ENCODE data around the gene PMVK. TPM values are rescaled to one million over a fixed set of nuclear protein-coding genes. Genes with fewer than 3 reads are reported as not detected.

Gene PMVK
- total RNA-seq, 4 donors from 2014 or later = 2.6 to 21.2 (median 6.4) TPM

Small RNAs within 50 kb of the gene (microRNA-seq; reads per million reads assigned to microRNA genes)
- gene MIR4258 (ENCODE audit: borderline microRNAs expressed, borderline replicate concordance) = not detected

Small RNAs within 50 kb of the gene (small RNA-seq; reads per million reads assigned to genes)
- not detected for gene MIR4258
- not detected for gene RF00017

Other genes with a start within 250 kb of the PMVK start
- gene KCNN3, start 66.4 kb downstream of the PMVK start, total RNA-seq = 10 to 100 TPM in 3 of 4 donors, 1 to 10 TPM in 1; 7.1 to 35.5 (median 12.1) TPM
- 100 to 1,000 TPM in 1 of 4 donors, 10 to 100 TPM in 3; 34.4 to 151 (median 88.6) TPM for gene PBXIP1, start 19.4 kb upstream of the PMVK start, total RNA-seq
- gene PYGO2, start 25.1 kb upstream of the PMVK start, total RNA-seq = 10 to 100 TPM in 3 of 4 donors, 1 to 10 TPM in 1; 10.0 to 36.4 (median 15.9) TPM
- gene SHC1, start 34.0 kb upstream of the PMVK start, total RNA-seq = 100 to 1,000 TPM in 2 of 4 donors, 10 to 100 TPM in 2; 93.5 to 149 (median 101) TPM
- 10 to 100 TPM; 14.1 to 52.7 (median 22.8) TPM for gene CKS1B, start 38.0 kb upstream of the PMVK start, total RNA-seq
- gene FLAD1, start 46.6 kb upstream of the PMVK start, total RNA-seq = 10 to 100 TPM; 12.6 to 33.8 (median 20.7) TPM
- under 1 TPM in 1 of 4 donors, not detected in 3; 0.83 TPM for gene LENEP, start 56.9 kb upstream of the PMVK start, total RNA-seq
- 10 to 100 TPM in 2 of 4 donors, 1 to 10 TPM in 2; 3.8 to 53.4 (median 11.9) TPM for gene ZBTB7B, start 66.1 kb upstream of the PMVK start, total RNA-seq
- 1 to 10 TPM in 1 of 4 donors, under 1 TPM in 1, not detected in 2; 0.07 to 1.6 TPM for gene DCST2, start 97.1 kb upstream of the PMVK start, total RNA-seq
- 1 to 10 TPM in 2 of 4 donors, not detected in 2; 1.1 to 3.5 TPM for gene DCST1, start 97.1 kb upstream of the PMVK start, total RNA-seq
- gene ADAM15, start 114.6 kb upstream of the PMVK start, total RNA-seq = 100 to 1,000 TPM in 3 of 4 donors, 10 to 100 TPM in 1; 58.6 to 270 (median 153) TPM
- 1 to 10 TPM in 2 of 4 donors, not detected in 2; 8.0 to 8.4 TPM for gene EFNA4, start 127.0 kb upstream of the PMVK start, total RNA-seq
- 1 to 10 TPM in 3 of 4 donors, not detected in 1; 3.2 to 7.6 (median 3.3) TPM for gene EFNA3, start 142.1 kb upstream of the PMVK start, total RNA-seq
- gene EFNA1, start 191.2 kb upstream of the PMVK start, total RNA-seq = 10 to 100 TPM; 22.3 to 58.5 (median 36.5) TPM
- gene SLC50A1, start 199.1 kb upstream of the PMVK start, total RNA-seq = 10 to 100 TPM in 3 of 4 donors, under 1 TPM in 1; 0.26 to 24.0 (median 21.8) TPM
- 10 to 100 TPM; 36.1 to 94.4 (median 85.4) TPM for gene DPM3, start 203.8 kb upstream of the PMVK start, total RNA-seq
- 100 to 1,000 TPM in 1 of 4 donors, 10 to 100 TPM in 2, 1 to 10 TPM in 1; 1.5 to 200 (median 62.5) TPM for gene KRTCAP2, start 236.6 kb upstream of the PMVK start, total RNA-seq
- 1 to 10 TPM in 3 of 4 donors, under 1 TPM in 1; 0.26 to 4.6 (median 2.5) TPM for gene TRIM46, start 237.1 kb upstream of the PMVK start, total RNA-seq